ENCODE measurements around the gene RPL27A.

Gene RPL27A

DNA sequence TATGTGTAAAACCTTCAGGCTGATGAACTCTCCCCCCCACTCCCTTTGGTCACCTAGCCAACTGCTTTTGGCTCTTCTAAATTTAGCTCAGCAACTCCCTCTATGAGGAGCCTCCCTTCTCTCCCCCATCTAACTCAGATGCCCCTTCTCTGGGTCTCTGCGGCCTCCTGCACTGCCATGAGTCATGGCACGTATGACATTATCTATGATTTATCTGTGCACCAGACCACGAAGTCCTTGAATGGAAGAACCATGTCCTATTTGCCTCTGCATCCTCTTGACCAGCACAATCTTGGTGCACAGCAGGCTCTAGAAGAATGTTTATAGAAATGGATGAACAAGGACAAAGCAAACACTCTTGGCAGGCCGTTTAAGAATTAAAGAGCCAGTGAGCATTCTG, 46.0 kb downstream of the RPL27A start:
- Histone ChIP-seq H3K36me3 (no peaks in the 10 kb centered on the region), H3K4me1 (ENCODE audit: control insufficient read depth in 1 of 2, insufficient read depth in 1 of 2, low read depth in 1 of 2, low read length in 1 of 2) (no peaks in the 10 kb centered on the region)

GRCh38 chr11:8729067-8729466, 46.5 kb downstream of the RPL27A start:
- Histone ChIP-seq H3K4me3 (ENCODE audit: low read depth in 1 of 2, low read length in 1 of 2) (no peak overlapping the region), H3K27me3 (no peaks in the 10 kb centered on the region), H3K36me3 (no peaks in the 10 kb centered on the region), H3K4me1 (ENCODE audit: control insufficient read depth in 1 of 2, insufficient read depth in 1 of 2, low read depth in 1 of 2, low read length in 1 of 2) (no peaks in the 10 kb centered on the region), H3K27ac (no peak overlapping the region), H3K9me3 (no peaks in the 10 kb centered on the region)
- no peak for TF ChIP-seq CTCF (IDR thresholded peaks at IDR 0.05)

More for the DNA sequence above, 46.0 kb downstream of the RPL27A start:
- no peak for TF ChIP-seq CTCF (IDR thresholded peaks at IDR 0.05)
- Histone ChIP-seq H3K27ac (no peak overlapping the region), H3K27me3 (no peaks in the 10 kb centered on the region), H3K9me3 (no peaks in the 10 kb centered on the region), H3K4me3 (ENCODE audit: low read depth in 1 of 2, low read length in 1 of 2) (no peak overlapping the region)

DNA sequence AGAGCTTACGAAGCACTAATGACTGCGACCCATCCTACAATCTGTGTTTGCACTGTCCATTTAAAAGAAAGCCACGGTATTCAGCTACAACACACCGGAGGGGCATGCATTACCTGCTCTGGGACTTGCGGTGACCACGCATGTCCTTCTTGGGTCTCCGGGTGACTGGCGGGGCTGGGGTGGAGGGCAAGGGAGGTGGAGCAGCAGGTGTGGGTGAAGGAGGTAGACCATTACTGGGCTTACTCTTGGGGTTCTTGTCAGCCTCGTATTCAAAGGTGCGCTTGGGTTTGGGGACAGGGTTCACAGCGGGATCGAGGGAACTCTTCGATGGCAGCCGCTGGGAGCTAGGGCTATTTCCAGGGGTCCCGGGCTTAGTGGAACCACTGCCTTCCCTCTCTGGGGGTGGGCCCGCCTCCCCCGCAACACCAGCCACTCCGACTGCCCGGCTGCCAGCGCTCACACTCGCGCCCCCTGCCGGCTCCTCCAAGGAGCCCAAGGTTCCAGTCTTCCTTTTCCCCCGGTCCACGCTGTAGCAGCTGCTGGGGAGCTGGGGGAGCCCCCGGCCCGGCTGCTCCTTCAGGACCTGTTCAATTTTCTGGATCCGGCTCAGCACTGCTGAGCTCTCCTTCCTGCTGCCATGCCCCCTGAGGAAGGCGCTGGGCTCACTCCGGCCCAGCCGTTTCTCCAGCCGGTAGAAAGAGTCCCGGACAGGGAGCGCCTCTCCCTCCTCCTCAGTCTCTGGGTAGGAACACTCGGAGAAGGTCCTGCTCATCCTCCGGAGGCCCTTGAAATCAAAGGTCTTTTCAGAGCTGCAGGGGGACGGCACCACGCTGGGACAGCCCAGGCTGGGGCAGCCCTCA, 47.5 kb downstream of the RPL27A start:
- no peak for TF ChIP-seq CTCF (IDR thresholded peaks at IDR 0.05)
- Histone ChIP-seq H3K36me3 (no peaks in the 10 kb centered on the region), H3K4me1 (ENCODE audit: control insufficient read depth in 1 of 2, insufficient read depth in 1 of 2, low read depth in 1 of 2, low read length in 1 of 2) (no peaks in the 10 kb centered on the region), H3K27me3 (no peaks in the 10 kb centered on the region), H3K27ac (no peak overlapping the region), H3K4me3 (ENCODE audit: low read depth in 1 of 2, low read length in 1 of 2) (no peak overlapping the region), H3K9me3 (no peaks in the 10 kb centered on the region)

DNA sequence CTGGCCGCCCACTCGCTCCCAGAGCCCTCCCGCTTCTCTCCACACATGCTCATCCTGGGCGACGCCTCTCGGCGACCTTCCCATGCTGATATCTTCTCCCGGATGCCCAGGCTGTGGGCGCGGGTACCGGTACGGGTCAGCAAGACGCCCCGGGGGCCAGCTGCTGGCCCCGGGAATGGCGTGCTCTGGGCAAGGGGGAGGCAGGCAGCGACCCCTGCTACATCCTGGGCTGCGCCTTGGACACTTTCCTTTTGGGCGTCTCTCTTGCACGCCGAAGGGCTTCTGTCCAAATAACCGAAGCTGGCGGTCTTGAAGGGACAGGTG, 48.1 kb downstream of the RPL27A start:
- Histone ChIP-seq H3K36me3 (no peaks in the 10 kb centered on the region), H3K4me3 (ENCODE audit: low read depth in 1 of 2, low read length in 1 of 2) (no peak overlapping the region), H3K4me1 (ENCODE audit: control insufficient read depth in 1 of 2, insufficient read depth in 1 of 2, low read depth in 1 of 2, low read length in 1 of 2) (no peaks in the 10 kb centered on the region), H3K27ac (no peak overlapping the region), H3K27me3 (no peaks in the 10 kb centered on the region), H3K9me3 (no peaks in the 10 kb centered on the region)
- TF ChIP-seq CTCF (IDR thresholded peaks at IDR 0.05): no peak

DNA sequence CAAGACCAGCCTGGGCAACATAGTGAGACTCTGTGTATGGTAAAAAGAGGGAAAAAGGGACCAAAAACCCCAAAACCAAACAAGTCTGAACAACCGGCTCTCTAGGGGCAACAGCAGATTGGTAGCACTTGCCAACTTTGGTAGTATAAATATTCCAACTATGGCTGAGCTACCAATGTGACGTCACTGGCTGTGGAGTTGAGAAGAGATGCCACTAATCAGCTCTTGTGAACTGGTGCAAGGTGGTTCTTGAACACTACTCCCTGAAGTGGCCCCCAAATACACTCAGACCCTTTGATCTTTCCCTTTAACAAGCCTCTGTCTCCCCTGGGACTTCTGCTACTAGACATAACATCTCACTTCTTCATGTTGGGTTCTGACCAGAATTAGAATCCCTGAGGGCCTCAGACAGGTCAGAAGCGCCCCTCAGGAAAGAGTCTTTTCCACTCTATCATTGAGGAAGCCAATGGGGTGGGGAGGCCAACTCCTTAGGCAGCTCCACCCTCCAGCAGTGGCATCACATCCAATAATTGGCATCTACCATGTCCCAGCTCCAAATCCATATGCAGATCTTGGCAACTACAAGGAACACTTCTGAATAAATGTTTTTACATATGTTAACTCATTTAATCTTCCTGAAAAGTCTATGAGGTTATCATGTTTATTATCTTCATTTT, 49.2 kb downstream of the RPL27A start:
- no peaks in the 10 kb centered on the region for H3K27me3 ChIP-seq
- H3K27ac ChIP-seq: no peak overlapping the region
- H3K4me1 ChIP-seq (ENCODE audit: control insufficient read depth in 1 of 2, insufficient read depth in 1 of 2, low read depth in 1 of 2, low read length in 1 of 2): no peaks in the 10 kb centered on the region
- H3K9me3 ChIP-seq: no peaks in the 10 kb centered on the region
- no peak for TF ChIP-seq CTCF (IDR thresholded peaks at IDR 0.05)
- H3K36me3 ChIP-seq: no peaks in the 10 kb centered on the region
- H3K4me3 ChIP-seq (ENCODE audit: low read depth in 1 of 2, low read length in 1 of 2): no peak overlapping the region
